Astrocyte (in vitro differentiated cells and primary cell): ENCODE measurements around the gene DEFB129. TPM values are rescaled to one million over a fixed set of nuclear protein-coding genes. Genes with fewer than 3 reads are reported as not detected.

Experiments
- DNase-seq: peaks from one replicate; pipeline ENCODE4 v3.0.0-alpha.2; 2010; ENCODE audit warnings: low read depth
- FAIRE-seq: peaks from 2 replicates; lab custom pipeline; 2011; peaks lifted over from hg19 to GRCh38; lab: Jason Lieb, UNC
- H2AFZ ChIP-seq: 2 replicates; pipeline ENCODE4 v1.6.0; 2012; ENCODE audit warnings: low read depth, low read length, inconsistent platforms
- H3K27ac ChIP-seq: 2 replicates; pipeline ENCODE4 v1.5.1; 2011; ENCODE audit warnings: low read depth, low read length, inconsistent platforms
- H3K27me3 ChIP-seq: 2 replicates; pipeline ENCODE4 v1.6.0; 2011; ENCODE audit warnings: low read length, inconsistent platforms; ENCODE audit not compliant: insufficient read depth
- H3K36me3 ChIP-seq: 2 replicates; pipeline ENCODE4 v1.5.1; 2011; ENCODE audit warnings: low read length, inconsistent platforms; ENCODE audit not compliant: insufficient read depth
- H3K4me1 ChIP-seq: 2 replicates; pipeline ENCODE4 v1.5.1; 2011; ENCODE audit warnings: low read length, inconsistent platforms; ENCODE audit not compliant: insufficient read depth
- H3K4me2 ChIP-seq: 2 replicates; pipeline ENCODE4 v1.6.0; 2012; ENCODE audit warnings: low read length, inconsistent platforms
- H3K4me3 ChIP-seq: 2 replicates; pipeline ENCODE4 v1.5.1; 2011; ENCODE audit warnings: low read depth, mild to moderate bottlenecking, low read length, inconsistent platforms; ENCODE audit not compliant: insufficient read depth
- H3K79me2 ChIP-seq: 2 replicates; pipeline ENCODE4 v1.6.0; 2012; ENCODE audit warnings: mild to moderate bottlenecking, low read length, inconsistent platforms; ENCODE audit not compliant: insufficient read depth
- H3K9ac ChIP-seq: 2 replicates; pipeline ENCODE4 v1.6.0; 2012; ENCODE audit warnings: mild to moderate bottlenecking, low read length, inconsistent platforms
- H3K9me3 ChIP-seq: 2 replicates; pipeline ENCODE4 v1.5.1; 2012; ENCODE audit warnings: low read depth, mild to moderate bottlenecking, low read length, inconsistent platforms; ENCODE audit not compliant: insufficient read depth
- H4K20me1 ChIP-seq: 2 replicates; pipeline ENCODE4 v1.6.0; 2012; ENCODE audit warnings: low read length, inconsistent platforms; ENCODE audit not compliant: insufficient read depth
- H3K27ac Mint-ChIP-seq: one replicate; pipeline ENCODE4 v1.8.0; 2021; ENCODE audit warnings: mild to moderate bottlenecking, mixed read lengths; ENCODE audit not compliant: unreplicated experiment
- H3K27me3 Mint-ChIP-seq: one replicate; pipeline ENCODE4 v1.8.0; 2021; ENCODE audit warnings: low read depth, mixed read lengths; ENCODE audit not compliant: unreplicated experiment
- H3K36me3 Mint-ChIP-seq: one replicate; pipeline ENCODE4 v1.8.0; 2021; ENCODE audit warnings: low read depth, mixed read lengths; ENCODE audit not compliant: unreplicated experiment
- H3K4me1 Mint-ChIP-seq: one replicate; pipeline ENCODE4 v1.8.0; 2021; ENCODE audit warnings: low read depth, mixed read lengths; ENCODE audit not compliant: unreplicated experiment
- H3K4me3 Mint-ChIP-seq: one replicate; pipeline ENCODE4 v1.8.0; 2021; ENCODE audit warnings: mild to moderate bottlenecking, moderate library complexity, mixed read lengths; ENCODE audit not compliant: unreplicated experiment
- H3K9me3 Mint-ChIP-seq: one replicate; pipeline ENCODE4 v1.8.0; 2021; ENCODE audit warnings: mild to moderate bottlenecking, mixed read lengths; ENCODE audit not compliant: unreplicated experiment
- EZH2 ChIP-seq: IDR thresholded peaks from 2 replicates; pipeline ENCODE4 v1.6.1; 2012; ENCODE audit warnings: mild to moderate bottlenecking, low read length, inconsistent platforms; ENCODE audit not compliant: insufficient read depth
- total RNA-seq: library from RNA; stranded (reverse); gene quantifications from 2 replicates; pipeline ENCODE4 v1.2.1, GENCODE V29; 2021
- TF ChIP-seq, protein P1 (sequence below): IDR thresholded peaks from 2 replicates; pipeline ENCODE4 v1.5.1; 2011; ENCODE audit warnings: low read depth, mild to moderate bottlenecking, inconsistent platforms, low read length, moderate library complexity; ENCODE audit not compliant: insufficient read depth

DEFB129 gene
- total RNA-seq, 1 donor from 2014 or later, result not detected

DNA sequence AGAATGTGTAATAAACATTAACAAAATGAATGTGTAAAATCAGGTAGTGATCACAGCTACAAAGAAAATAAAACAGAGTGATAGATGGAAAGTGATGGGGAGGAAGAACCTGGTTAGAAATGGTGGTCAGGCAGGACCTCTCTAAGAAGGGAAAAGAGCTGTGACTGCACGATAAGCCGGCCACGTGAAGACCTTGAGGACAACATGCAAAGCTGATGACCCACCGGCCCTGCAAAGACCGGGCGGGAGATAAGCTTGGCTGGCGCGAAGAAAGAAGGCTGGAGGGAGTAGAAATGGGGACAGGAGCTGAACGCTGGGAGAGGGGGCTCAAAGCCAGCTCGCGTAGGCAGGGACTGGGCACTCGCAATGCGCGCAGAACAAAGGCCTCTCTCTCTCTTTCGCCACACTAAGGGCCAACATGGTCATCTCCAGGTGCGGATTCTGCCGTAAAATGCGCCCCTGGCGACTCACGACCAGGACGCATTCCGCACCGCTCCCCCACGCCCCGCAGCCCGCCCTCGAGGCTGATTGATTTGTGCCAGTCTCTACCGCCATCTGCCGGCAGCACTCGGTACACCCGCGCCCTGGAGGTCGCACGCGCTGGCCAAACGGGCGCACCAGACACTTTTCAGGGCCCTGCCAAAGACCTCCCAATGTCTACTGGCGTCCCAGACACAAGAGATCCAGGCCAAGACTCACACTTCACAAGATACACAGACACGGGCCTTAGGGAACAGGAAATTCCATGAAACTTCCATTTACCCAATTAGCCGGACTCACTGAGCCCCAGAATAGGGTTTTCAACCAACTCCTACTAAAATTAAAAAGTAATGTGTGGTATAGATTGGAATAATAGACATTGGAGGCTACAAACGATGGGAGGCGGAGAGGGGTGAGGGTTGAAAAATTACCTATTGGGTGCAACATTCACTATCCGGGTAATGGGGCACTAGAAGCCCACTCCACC lies 39.8 kb downstream of the DEFB129 start:
- H3K4me3 ChIP-seq, result peak overlapping the region; percentile 70
- H3K4me3 Mint-ChIP-seq, result peak overlapping the region; percentile 78
- H3K27me3 Mint-ChIP-seq, result peaks cover 28% of the 10 kb centered on the region
- FAIRE-seq (no peak), DNase-seq (peak; percentile 38)
- no peaks in the 10 kb centered on the region for H3K36me3 ChIP-seq
- no peaks in the 10 kb centered on the region for H4K20me1 ChIP-seq
- peak overlapping the region; percentile 96 for H3K4me2 ChIP-seq
- peak overlapping the region; percentile 63 for H3K9ac ChIP-seq
- H3K4me1 ChIP-seq, result peaks cover 3% of the 10 kb centered on the region
- no peak for TF ChIP-seq EZH2
- TF ChIP-seq, protein P1, sequence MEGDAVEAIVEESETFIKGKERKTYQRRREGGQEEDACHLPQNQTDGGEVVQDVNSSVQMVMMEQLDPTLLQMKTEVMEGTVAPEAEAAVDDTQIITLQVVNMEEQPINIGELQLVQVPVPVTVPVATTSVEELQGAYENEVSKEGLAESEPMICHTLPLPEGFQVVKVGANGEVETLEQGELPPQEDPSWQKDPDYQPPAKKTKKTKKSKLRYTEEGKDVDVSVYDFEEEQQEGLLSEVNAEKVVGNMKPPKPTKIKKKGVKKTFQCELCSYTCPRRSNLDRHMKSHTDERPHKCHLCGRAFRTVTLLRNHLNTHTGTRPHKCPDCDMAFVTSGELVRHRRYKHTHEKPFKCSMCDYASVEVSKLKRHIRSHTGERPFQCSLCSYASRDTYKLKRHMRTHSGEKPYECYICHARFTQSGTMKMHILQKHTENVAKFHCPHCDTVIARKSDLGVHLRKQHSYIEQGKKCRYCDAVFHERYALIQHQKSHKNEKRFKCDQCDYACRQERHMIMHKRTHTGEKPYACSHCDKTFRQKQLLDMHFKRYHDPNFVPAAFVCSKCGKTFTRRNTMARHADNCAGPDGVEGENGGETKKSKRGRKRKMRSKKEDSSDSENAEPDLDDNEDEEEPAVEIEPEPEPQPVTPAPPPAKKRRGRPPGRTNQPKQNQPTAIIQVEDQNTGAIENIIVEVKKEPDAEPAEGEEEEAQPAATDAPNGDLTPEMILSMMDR, result peak; percentile 68
- H3K27ac Mint-ChIP-seq, result no peak overlapping the region
- no peaks in the 10 kb centered on the region for H3K79me2 ChIP-seq
- no peaks in the 10 kb centered on the region for H3K4me1 Mint-ChIP-seq
- H3K9me3 ChIP-seq, result no peaks in the 10 kb centered on the region
- peaks cover 3% of the 10 kb centered on the region for H3K36me3 Mint-ChIP-seq
- no peaks in the 10 kb centered on the region for H3K9me3 Mint-ChIP-seq
- H2AFZ ChIP-seq, result peak overlapping the region; percentile 97
- no peak overlapping the region for H3K27ac ChIP-seq
- H3K27me3 ChIP-seq, result no peaks in the 10 kb centered on the region

DNA sequence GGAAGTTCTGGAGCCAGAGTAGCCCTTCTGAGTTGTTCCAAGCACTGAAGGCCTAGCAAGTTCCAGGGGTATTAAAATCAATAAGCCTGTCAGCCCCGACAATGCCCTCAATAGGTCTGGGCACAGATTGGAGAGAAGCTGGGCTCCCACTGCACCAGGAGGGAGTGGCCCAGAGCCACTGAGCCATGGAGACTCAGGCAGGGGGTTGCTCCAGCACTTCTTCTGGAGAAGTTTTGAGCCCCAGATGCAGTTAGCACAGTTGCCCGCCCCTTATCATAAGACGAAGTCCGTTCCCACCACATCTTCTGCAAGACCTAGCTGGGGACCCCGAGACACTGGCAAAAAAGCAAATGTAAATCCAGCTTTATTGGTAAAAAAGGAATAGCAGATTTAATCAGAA lies 43.5 kb downstream of the DEFB129 start:
- no peak for TF ChIP-seq EZH2
- TF ChIP-seq, protein P1, result no peak
- H3K4me2 ChIP-seq, result no peak overlapping the region
- Mint-ChIP-seq H3K4me1 (no peaks in the 10 kb centered on the region), H3K9me3 (no peaks in the 10 kb centered on the region), H3K4me3 (no peak overlapping the region), H3K27me3 (peaks cover 12% of the 10 kb centered on the region), H3K27ac (no peak overlapping the region), H3K36me3 (peaks cover 10% of the 10 kb centered on the region)
- H3K36me3 ChIP-seq, result no peaks in the 10 kb centered on the region
- H3K4me3 ChIP-seq, result no peak overlapping the region
- no peak overlapping the region for H3K9ac ChIP-seq
- peaks cover 3% of the 10 kb centered on the region for H3K4me1 ChIP-seq
- H4K20me1 ChIP-seq, result no peaks in the 10 kb centered on the region
- FAIRE-seq, result no peak
- no peak overlapping the region for H2AFZ ChIP-seq
- DNase-seq, result no peak
- no peaks in the 10 kb centered on the region for H3K27me3 ChIP-seq
- H3K9me3 ChIP-seq, result no peaks in the 10 kb centered on the region
- H3K27ac ChIP-seq, result no peak overlapping the region
- H3K79me2 ChIP-seq, result no peaks in the 10 kb centered on the region

DNA sequence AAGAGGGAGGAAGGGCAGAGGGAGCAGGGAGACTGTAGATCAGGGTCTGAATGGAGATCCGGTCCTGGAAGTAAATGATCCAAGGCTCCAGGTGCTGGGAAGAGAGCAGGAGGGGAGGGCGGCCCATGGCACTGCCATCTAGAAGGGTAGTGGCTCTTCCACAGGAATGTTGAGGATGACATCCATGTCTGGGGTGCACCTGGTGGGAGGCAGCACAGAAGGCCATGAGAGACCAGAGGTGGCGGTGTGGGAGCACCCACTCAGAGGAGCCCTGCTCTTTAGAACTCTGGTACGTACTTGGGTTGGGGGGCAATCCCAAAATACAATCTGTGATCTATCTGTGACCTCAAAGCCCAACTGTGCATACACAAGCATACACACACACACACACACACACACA lies 44.0 kb downstream of the DEFB129 start:
- no peak for TF ChIP-seq EZH2
- TF ChIP-seq, protein P1, result no peak
- FAIRE-seq (no peak), DNase-seq (no peak)
- H3K9ac ChIP-seq, result no peak overlapping the region
- H2AFZ ChIP-seq, result no peak overlapping the region
- no peaks in the 10 kb centered on the region for H3K79me2 ChIP-seq
- no peak overlapping the region for H3K4me3 ChIP-seq
- no peak overlapping the region for H3K27ac ChIP-seq
- H3K9me3 ChIP-seq, result no peaks in the 10 kb centered on the region
- no peaks in the 10 kb centered on the region for H3K27me3 ChIP-seq
- Mint-ChIP-seq H3K36me3 (peaks cover 15% of the 10 kb centered on the region), H3K4me3 (no peak overlapping the region), H3K27me3 (peaks cover 12% of the 10 kb centered on the region), H3K9me3 (no peaks in the 10 kb centered on the region), H3K27ac (no peak overlapping the region), H3K4me1 (no peaks in the 10 kb centered on the region)
- H3K36me3 ChIP-seq, result no peaks in the 10 kb centered on the region
- peaks cover 3% of the 10 kb centered on the region for H3K4me1 ChIP-seq
- no peak overlapping the region for H3K4me2 ChIP-seq
- H4K20me1 ChIP-seq, result no peaks in the 10 kb centered on the region
